Measurements from ENCODE around the gene FCHO1.

FCHO1 gene

DNA sequence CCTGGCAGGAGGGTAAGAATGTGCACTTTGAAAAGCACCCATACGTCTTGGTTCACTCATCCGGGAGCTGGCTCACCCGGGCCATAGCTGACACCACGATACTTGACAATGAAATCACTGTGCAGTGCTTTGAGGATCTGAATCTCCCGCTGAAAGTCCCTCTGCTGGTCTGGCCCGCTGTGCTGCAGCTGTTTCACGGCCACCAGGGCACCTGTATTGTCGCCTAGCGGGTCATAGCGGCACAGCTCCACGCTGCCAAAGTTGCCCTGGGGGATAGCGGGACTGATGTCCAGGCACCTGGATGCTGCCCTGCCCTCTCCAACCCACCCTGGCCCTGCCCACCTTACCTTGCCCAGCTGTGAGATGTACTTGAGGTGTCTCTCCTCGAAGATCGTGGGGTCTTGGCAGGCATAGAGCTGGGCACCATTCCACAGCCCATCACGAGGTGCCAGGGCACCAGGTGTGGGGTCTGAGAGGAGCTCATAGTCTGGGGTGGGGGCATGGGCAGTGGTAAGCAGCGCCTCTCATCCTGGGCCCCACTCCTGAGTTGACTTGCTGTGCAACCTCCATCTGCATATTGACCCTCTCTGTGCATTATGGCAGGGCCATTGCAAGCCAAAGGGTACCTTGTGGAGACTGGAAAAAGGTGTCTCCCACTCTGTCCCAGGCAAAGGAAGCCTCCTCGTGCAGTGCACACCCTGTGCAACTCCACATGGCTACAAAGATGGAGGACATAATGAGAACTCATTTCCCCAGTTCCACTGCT is 81.3 kb downstream of the FCHO1 start:
- DNase-seq = no peak

DNA sequence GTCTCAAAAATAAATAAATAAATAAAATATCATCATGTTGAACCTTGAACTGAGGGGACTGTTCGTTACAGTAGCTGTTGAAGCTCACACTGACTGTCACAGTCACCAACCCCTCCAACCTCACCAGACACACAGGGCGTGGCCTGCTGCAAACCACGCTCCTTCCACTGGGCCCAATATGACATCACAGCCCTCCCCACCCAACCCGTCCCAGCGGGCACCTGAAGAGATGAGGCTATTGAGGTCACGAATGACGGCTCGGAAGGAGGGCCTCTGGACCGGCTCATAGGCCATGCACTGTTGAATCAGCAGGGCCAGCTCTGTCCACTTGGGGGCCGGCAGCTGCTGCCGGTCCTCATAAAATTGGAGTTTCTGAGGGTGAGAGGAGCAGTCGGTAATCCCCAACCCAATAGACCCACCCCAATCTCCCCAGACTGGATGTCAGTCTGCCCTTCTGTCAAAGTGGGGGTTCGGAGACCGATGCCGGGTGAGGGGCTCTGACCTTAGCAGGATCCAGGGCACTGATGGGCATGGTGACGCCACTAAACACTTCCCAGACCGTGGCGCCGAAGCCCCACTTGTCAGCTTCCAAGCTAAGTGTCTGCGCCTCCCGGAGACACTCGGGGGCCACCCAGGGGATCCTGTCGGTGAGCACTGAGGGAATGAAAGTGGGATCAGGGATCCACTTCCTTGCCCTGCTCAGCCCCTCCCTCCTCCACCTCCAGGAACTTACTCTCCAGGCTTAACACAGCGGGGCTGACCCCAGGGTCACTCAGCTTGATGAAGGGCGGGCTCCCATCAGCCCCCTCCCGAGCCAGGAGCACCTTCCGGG is 83.3 kb downstream of the FCHO1 start:
- DNase-seq = no peak

DNA sequence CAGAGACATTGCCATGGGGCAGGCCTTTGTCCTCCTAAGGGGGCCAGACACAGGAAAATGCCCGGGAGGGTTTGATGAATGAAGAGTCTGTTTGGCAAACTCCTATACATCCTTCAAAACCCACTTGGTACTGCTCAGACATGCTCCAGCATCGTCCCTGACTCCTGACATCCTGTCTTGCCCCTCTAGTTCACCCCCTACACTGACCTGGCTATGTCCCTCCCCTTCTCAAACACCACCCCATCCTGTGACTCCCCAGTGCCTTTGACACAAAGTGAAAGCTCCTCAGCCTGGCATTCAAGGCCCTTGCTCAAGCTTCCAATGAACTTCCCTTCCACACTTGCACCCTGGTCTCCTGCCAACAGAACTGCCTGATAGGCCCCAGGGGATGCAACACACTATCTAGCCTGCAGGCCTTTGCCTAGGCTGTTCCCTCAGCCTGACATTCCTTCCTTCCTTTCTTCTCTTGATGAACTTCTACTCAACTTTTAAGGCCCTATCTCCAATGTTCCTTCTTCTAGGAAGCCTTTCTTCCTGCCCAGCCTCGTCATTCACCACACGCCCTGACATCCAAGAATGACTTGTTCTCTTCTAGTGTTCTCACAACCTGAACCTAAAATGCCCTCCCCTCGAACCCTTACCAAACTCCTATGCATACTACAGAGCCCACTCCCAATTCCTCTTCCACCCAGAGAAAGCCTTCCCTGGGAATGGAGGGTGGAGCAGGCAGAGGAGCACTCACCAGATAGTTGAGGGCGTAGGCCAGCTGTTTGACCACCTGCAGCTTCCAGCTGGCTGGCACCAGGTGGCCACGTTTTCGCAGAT is 84.1 kb downstream of the FCHO1 start:
- no peak for DNase-seq

DNA sequence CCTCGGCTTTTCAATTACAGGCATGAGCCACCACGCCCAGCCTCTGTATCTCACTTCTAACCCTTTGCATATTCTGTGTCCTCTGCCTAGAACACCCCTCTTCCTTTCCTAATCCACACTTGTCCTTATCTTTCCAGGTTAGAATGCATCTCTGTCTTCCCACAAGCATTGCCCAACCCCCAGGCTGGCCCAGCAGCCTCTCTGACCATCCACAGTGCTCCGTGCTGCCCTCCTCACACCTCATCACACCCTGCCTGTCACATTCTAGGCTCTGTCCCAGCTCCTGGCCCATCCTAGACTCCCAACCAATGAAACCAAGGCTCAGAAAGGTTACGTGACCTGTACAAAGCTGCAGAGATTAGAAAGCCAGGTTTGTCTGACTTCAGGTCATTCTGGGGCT is 85.3 kb downstream of the FCHO1 start:
- DNase-seq = no peak

DNA sequence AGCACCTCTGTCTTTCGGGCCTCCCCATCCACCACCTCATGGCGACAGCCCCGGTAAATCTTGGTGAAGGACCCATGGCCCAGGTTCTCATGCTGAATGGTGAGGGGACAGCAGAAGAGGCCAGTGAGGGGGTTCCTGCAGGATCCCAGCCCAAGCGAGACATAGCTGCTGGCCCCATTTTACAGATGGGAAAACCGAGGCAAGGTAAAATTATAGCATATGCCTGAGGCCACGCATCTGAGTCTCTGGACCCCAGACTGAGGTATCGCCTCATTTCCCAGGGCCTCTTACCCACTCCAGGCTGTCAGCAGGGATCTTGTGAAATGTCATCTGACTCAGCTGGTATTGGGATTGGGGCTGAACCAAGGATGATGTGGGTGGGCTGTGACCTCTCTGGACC is 86.7 kb downstream of the FCHO1 start:
- no peak for DNase-seq

Measured in stimulated activated CD8-positive, alpha-beta memory T cell treated with anti-CD3 and anti-CD28 coated beads, Interleukin-4, amount 100 ng/mL, for 48 hours (primary cell).